GM12872 (cell line): ENCODE measurements around the gene KISS1R.

ENCODE experiments used
- TF ChIP-seq, protein P1 (sequence below): IDR thresholded peaks from 3 replicates; pipeline ENCODE4 v1.5.1; 2011; ENCODE audit warnings: low read depth, mild to moderate bottlenecking, low read length, moderate library complexity; ENCODE audit not compliant: insufficient read depth

Gene KISS1R

DNA sequence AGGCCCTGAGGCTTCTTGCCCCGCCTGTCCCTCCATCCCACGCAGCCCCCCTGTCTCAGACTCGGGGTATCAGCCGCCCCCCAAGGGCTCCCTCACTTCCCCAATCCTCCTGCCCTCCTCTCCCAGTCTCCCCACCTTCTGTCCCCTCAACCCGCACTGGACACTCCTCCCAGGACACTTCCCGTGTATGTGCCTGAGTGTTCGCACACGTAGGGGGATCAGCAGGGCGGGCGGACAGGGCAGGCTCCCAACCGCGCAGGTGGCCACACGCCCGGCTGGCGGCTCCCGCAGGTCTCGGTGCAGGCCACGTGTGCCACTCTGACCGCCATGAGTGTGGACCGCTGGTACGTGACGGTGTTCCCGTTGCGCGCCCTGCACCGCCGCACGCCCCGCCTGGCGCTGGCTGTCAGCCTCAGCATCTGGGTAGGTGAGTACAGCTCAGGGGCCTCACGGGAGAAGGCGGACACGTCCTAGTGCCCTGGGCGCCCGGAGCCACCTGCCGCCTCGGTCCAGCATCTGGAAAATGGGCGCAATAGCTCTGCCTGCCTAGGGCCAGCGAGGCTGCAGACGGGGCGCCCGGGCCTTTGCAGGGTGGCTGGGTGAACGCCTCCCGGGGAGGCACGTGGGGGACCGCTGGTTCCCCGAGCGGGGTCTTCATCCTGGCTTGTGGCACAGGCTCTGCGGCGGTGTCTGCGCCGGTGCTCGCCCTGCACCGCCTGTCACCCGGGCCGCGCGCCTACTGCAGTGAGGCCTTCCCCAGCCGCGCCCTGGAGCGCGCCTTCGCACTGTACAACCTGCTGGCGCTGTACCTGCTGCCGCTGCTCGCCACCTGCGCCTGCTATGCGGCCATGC lies 2.3 kb downstream of the KISS1R start:
- TF ChIP-seq, protein P1, sequence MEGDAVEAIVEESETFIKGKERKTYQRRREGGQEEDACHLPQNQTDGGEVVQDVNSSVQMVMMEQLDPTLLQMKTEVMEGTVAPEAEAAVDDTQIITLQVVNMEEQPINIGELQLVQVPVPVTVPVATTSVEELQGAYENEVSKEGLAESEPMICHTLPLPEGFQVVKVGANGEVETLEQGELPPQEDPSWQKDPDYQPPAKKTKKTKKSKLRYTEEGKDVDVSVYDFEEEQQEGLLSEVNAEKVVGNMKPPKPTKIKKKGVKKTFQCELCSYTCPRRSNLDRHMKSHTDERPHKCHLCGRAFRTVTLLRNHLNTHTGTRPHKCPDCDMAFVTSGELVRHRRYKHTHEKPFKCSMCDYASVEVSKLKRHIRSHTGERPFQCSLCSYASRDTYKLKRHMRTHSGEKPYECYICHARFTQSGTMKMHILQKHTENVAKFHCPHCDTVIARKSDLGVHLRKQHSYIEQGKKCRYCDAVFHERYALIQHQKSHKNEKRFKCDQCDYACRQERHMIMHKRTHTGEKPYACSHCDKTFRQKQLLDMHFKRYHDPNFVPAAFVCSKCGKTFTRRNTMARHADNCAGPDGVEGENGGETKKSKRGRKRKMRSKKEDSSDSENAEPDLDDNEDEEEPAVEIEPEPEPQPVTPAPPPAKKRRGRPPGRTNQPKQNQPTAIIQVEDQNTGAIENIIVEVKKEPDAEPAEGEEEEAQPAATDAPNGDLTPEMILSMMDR, result no peak

DNA sequence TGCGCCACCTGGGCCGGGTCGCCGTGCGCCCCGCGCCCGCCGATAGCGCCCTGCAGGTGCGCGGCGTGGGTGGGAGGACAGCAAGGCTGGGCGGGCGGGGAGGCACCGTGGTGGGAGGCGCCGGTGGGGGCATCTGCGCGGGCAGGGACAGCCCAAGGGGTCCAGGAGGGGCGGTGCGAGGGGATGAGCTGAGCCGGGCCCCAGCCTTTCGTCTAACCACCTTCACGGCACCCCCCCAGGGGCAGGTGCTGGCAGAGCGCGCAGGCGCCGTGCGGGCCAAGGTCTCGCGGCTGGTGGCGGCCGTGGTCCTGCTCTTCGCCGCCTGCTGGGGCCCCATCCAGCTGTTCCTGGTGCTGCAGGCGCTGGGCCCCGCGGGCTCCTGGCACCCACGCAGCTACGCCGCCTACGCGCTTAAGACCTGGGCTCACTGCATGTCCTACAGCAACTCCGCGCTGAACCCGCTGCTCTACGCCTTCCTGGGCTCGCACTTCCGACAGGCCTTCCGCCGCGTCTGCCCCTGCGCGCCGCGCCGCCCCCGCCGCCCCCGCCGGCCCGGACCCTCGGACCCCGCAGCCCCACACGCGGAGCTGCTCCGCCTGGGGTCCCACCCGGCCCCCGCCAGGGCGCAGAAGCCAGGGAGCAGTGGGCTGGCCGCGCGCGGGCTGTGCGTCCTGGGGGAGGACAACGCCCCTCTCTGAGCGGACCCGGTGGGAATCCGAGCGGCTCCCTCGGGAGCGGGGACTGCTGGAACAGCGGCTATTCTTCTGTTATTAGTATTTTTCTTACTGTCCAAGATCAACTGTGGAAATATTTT lies 3.1 kb downstream of the KISS1R start:
- TF ChIP-seq, protein P1, result no peak

DNA sequence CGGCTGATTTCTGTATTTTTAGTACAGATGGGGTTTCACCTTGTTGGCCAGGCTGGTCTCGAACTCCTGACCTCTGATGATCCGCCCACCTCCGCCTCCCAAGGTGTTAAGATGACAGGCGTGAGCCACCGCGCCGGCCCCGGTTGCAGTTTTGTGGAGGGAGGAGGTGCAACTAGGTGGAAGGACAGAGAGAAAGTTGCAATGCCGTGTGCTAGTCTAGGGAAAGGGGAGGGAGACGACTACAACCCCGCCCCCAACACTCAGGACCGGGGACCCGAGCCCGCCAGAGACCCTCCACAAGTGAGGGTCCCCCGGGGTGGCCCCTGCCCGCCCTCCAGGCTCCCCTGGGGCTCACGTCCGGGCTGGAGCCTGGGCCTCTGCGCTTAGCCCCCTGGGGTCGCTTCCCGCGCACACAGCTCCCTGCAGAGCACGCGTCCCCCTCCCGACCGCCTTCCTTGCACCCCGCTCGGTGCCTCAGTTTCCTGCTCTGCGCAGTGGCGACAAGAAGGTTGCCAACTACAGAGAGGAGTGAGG lies 7.5 kb downstream of the KISS1R start:
- TF ChIP-seq, protein P1, result no peak

DNA sequence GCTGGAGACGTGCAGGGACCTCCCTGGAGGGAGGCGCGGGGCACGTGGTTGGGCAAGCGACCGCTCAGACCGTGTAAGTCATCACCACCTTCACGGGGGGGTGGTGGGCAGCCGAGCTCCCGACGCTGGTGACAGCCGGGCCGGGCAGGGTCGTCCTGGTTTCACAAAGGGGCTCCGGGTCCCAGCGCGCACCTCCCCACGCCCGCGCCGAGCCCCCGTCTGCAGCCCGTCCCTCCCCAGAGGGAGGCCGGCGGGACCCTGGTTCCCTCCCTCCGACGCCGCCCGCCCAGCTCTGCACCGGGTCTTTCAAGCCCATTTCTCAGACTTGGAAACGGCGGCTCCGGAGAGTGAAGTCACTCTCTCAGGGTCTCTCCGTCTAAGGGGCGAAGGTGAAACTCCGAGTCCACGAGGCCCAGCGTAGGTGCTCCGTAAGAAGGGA lies 8.0 kb downstream of the KISS1R start:
- TF ChIP-seq, protein P1, result no peak

DNA sequence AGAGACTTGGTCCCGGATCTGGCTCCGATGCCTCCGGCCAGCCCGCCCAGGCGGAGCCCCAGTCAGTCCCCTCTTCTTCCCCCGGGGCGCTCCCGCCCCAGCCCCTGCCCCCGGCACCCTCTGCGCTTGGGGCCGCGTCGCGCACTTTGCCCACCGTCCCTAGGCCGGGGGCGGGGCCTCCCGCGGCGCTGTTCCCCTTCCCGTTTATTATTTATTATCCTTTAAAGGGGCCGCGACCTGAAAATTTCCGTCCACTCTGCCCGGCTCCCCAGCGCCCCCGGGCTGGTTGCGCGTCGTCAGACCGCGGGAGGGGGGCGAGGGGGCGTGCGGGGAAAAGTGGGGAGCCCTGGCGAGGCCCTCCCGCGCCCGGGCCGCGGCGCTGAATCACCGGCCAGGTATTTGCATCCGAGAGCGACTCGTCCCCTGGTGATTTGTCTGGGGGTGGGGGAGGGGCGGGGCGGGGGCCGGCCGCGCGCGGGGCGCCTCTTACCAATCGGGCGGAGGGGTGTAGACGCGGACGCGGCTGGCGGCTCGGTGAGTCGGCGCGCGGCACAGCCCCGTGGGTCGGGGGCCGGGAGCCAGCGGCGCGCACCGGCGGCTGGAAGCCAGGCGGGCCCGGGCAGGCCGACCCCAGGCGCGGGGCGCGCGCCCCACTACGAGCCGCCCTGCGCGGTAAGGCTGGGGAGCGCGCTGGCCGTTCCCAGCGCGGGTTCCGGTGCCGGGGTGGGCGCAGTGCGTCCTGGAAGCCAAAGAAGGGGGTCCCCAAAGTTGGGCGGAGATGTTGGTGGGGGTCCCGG lies 8.6 kb downstream of the KISS1R start, which contains the start of gene ARID3A:
TSS of gene ARID3A (plus strand) at position 510 of the 797 bp plus-strand sequence. CDS start 3,494 bp downstream, outside the sequence.
- TF ChIP-seq, protein P1, result no peak

DNA sequence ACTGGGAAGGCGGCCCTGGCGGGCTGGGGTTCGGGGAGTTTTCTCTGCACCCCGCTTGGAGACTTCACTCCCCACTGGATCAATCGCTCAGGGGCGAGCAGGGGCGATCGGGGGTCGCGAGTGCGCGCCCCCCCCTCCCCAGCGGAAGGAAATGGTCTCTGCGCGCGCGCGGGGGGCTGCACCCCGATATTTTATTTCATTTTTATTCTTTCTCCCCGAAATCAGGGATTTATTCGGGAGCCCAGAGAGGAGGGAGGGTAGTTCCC lies 9.1 kb downstream of the KISS1R start:
- TF ChIP-seq, protein P1, result no peak
